HG03045 (cell line): ENCODE data around the gene DCP2.

Experiments
- ATAC-seq: cut with Tn5 transposase; IDR thresholded peaks from one replicate; pipeline ENCODE4 v1.9.1; 2021; ENCODE audit warnings: mild to moderate bottlenecking, moderate library complexity; ENCODE audit not compliant: unreplicated experiment

Gene DCP2

GRCh38 chr5:112965733-112966306 is 10.8 kb upstream of the DCP2 start:
- no peak for ATAC-seq

DNA sequence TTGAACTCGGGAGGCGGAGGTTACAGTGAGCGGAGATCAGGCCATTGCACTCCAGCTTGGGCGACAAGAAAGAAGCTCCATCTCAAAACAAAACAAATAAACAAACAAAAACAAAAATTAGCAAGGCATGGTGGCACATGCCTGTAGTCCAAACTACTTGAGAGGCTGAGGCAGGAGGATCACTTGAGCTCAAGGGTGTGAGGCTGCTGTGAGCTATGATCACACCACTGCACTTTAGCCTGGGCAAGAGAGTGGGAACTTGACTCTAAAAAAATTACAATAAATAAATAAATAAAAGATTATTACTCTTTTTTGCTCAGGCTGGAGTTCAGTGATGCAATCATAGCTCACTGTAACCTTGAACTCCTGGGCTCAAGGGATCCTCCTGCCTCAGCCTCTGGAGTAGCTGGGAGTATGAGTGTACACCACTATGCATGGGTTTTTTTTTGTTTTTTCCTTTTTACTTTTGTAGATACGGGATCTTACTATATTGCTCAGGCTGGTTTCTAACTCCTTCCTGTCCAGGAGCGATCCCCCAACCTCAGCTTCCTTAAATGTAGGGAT is 9.0 kb upstream of the DCP2 start:
- ATAC-seq: no peak

DNA sequence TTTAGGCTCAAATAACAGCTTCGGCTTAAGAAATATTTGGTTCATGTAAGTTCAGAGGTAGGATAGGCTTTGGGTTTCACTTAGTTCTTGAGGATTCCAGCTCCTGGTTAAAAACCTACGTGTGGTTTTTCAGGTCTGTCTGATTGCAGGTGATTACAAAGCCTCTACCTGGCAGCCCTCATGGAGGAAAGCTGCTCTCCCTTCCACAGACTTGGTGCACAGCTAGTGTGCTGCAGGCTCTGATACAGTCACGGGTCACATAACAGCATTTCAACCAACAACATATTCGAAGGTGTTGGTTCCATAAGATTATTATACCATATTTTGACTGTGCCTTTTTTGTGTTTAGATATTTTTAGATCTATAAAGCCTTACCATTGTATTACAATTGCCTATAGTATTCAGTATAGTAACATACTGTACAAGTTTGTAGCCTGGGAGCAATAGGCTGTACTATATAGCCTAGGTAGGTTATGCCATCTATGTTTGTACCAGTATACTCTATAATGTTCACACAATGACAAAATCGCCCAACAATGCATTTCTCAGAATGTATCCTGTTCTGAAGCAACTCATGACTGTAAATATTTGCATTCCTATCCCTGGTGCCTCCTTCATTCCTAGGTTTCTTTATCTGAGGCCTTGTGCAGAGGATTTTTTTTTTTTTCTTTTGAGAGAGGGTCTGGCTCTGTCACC is 8.0 kb upstream of the DCP2 start:
- ATAC-seq: no peak

GRCh38 chr5:112971276-112971675 is 5.3 kb upstream of the DCP2 start:
- no peak for ATAC-seq

GRCh38 chr5:112973036-112973435 is 3.6 kb upstream of the DCP2 start:
- ATAC-seq: no peak

DNA sequence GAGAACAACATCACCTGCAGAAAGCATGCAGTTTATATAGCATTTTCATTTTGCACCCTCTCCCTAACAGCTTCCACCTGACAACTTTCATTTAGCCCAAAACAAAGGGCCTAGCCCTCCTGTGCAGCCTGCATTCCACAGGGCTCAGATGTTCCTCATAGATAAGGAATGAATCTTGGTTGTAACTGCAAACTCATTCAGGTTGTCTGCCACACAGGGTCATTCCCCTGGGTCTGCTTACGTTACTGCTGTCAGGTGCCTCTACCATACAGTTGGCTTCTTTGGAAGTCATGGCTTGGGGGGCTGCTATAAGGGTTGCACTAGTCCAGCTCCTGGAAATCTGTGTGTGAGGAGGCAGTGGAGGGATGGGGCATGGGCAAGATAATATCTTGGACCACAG is 2.7 kb upstream of the DCP2 start:
- ATAC-seq: no peak

DNA sequence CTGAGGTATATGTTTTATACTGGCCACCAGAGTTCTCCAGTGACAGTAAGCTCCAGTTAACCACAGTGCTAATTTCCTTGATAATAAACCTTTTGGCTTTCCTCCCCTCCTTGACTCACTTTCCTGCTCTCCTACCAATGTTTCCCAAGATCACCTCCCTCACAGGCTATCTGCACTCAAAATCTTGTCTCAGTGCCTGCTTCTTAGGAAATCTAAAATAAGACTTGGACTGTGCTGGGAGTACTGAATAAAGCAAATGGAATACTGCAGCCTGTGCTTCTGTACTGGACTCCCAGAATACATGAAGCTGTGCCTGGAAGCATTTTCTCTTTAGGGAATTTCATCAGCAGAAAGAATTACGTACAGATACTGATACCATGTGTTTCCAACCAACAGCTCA is 1.7 kb upstream of the DCP2 start:
- ATAC-seq: no peak

DNA sequence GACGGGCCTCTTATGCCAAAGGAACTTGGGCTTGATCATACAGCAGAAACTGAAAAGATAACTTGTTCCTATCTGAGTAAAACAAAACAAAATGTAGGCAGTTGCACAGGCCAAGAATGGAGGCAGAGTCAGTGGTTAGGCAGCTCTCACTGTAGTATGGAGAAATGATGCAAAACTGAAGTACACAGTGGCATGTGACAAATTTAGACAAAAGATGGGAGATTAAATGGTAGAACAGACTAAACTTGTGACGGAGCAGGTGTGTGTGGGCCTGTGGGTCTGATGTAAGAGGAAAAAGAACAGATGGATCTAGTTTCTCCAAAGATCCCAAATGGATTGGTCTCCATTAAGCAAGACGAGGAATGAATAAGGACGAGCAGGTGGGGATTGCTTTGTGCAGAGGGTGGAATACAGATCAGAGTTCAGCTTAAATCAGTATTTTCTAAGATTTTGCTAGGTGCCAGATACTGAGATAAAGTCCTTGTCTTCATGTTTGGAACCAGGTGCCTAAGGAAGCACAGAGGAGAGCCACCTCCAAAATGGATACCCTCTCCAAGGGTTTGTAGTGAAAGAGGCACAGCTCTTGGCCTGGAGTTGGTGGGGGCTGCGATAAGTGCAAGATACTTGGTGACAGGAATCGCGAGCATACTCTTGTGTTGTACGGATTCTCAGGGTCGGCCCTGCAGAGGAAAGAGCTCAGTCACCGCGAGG is 722 bp upstream of the DCP2 start:
- ATAC-seq: peak; percentile 26

- ATAC-seq: no peak
Measured at GRCh38 chr5:112977440-112977861, 853 bp downstream of the DCP2 start.

- no peak for ATAC-seq
Measured at GRCh38 chr5:112978836-112979235, 2.2 kb downstream of the DCP2 start.

GRCh38 chr5:112979723-112980122 is 3.1 kb downstream of the DCP2 start:
- no peak for ATAC-seq

- ATAC-seq: no peak
Measured at GRCh38 chr5:112983363-112983762, 6.8 kb downstream of the DCP2 start.

GRCh38 chr5:112986224-112986623 is 9.6 kb downstream of the DCP2 start:
- no peak for ATAC-seq

DNA sequence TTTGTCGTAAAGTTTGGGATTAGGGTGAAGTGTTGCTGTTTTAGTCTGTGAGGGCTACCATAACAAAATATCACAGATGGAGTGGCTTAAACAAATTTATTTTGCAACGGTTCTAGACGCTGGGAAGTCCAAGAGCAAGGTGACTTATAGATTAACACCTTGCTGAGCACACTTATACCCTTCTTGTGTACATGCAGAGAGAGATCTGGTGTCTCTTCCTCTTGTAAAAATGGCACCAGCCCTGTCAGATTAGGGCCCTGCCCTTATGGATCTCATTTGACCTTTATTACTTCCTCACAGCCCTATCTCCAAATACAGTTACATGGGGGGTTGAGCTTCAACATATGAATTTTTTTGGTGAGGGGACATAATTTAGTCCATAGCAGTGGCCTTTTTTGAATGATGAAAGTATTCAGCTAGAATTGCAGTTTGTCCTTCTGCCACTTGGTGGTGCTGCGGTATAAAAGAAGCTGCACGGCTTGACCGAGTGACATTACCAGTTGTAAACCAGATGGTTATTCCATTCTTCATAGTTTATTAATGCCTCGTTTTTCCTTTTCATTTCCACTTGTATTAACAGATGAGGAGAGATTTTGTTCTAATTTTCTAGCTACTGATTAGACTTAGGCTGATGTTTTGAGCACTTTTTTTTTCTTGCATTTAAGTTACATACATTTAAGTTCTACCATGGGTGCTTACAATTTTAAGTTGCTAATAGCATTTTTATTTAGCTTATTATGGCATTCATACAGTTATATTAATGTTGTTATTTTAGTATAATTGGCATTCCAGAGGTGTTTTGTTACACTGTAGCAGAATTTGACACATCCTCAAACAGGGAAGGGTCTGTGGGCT is 19.4 kb downstream of the DCP2 start:
- peak; percentile 82 for ATAC-seq

GRCh38 chr5:112996830-112997374 is 20.3 kb downstream of the DCP2 start:
- no peak for ATAC-seq

DNA sequence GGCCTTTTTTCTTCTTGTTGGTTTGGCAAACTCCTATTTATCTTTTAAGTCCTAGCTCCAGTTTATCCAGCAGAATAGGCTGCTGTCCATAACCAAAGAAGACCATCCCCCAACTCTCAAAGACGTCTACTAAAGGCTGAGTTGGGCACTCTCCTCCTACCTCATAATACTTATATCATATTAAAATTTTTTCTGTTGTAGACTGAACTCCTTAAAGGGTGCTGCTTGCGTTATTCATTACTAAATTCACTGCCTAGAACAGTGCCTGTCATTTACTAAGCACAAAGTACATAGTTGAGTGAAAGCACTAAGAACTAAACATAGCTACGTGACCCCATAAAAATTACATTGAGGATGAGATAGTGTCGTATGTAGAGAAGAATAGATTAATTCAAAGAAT is 21.7 kb downstream of the DCP2 start:
- ATAC-seq: no peak

GRCh38 chr5:113000466-113000865 is 23.9 kb downstream of the DCP2 start:
- ATAC-seq: no peak

GRCh38 chr5:113002423-113002822 is 25.8 kb downstream of the DCP2 start:
- no peak for ATAC-seq

DNA sequence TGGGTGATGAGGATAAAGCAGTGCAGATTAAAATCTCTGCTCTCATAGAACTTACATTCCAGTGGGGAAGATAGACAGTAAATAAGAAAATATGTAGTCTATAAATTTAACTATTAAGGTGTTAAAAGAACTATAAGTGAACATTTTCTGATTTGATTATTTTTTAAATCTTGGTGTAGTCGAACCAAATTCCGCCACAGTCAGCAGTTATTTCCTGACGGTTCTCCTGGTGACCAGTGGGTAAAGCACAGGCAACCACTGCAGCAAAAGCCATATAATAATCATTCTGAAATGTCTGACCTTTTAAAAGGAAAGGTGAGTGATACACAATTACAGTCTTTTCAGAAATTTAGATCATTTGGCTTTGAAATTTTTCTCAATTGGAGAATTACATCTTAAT is 27.2 kb downstream of the DCP2 start:
- ATAC-seq: no peak

DNA sequence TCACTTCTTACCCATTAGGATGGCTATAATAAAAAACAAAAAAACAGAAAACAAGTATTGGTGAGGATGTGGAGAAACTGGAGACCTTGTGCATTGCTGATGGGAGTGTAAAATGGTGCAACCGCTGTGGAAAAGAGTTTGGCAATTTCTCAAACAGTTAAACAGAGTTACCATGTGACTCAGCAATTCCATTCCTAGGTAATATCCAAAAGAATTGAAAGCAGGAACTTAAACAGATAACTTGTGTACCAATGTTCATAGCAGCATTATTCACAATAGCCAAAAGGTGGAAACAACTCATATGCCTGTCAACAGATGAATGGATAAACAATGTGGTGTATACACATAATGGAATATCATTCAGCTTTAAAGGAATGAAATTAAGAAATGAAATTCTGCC is 28.9 kb downstream of the DCP2 start:
- no peak for ATAC-seq
